OCI-LY1 (cell line): Measurements from ENCODE around the gene OPTC.

Experiments used
- H2AFZ ChIP-seq: fragments of 200-600 bp; sonication (generic), shearing (Covaris generic); 2 replicates; pipeline ENCODE4 v1.6.0; 2014; ENCODE audit warnings: antibody characterized with exemption, mild to moderate bottlenecking, low read length
- H3F3A ChIP-seq: fragments of 200-600 bp; sonication (generic), shearing (Covaris generic); 2 replicates; pipeline ENCODE4 v1.6.0; 2014; ENCODE audit warnings: mild to moderate bottlenecking, antibody characterized with exemption, low read length, moderate library complexity; ENCODE audit not compliant: insufficient read depth
- H3K27ac ChIP-seq: fragments of 200-600 bp; sonication (generic); 2 replicates; pipeline ENCODE4 v1.5.1; 2014; ENCODE audit warnings: low read length, mixed run types, mild to moderate bottlenecking, low read depth; ENCODE audit not compliant: poor library complexity, severe bottlenecking
- H3K27me3 ChIP-seq: fragments of 200-600 bp; sonication (generic); 2 replicates; pipeline ENCODE4 v1.6.0; 2014; ENCODE audit warnings: antibody characterized with exemption, mild to moderate bottlenecking, low read length, moderate library complexity; ENCODE audit not compliant: insufficient read depth
- H3K36me3 ChIP-seq: fragments of 200-600 bp; sonication (generic); 2 replicates; pipeline ENCODE4 v1.6.1; 2014; ENCODE audit warnings: mild to moderate bottlenecking, antibody characterized with exemption, low read length, moderate library complexity, mixed read lengths; ENCODE audit not compliant: insufficient read depth
- H3K4me1 ChIP-seq: fragments of 200-600 bp; sonication (generic); 2 replicates; pipeline ENCODE4 v1.5.1; 2014; ENCODE audit warnings: mild to moderate bottlenecking, low read length, moderate library complexity; ENCODE audit not compliant: insufficient read depth, severe bottlenecking
- H3K4me2 ChIP-seq: fragments of 200-600 bp; sonication (generic), shearing (Covaris generic); 2 replicates; pipeline ENCODE4 v1.6.1; 2014; ENCODE audit warnings: low read length
- H3K4me3 ChIP-seq: fragments of 200-600 bp; sonication (generic); 2 replicates; pipeline ENCODE4 v1.5.1; 2014; ENCODE audit warnings: low read length, low read depth, mild to moderate bottlenecking, mixed read lengths; ENCODE audit not compliant: poor library complexity, severe bottlenecking
- H3K79me2 ChIP-seq: fragments of 200-600 bp; shearing (Covaris generic); 2 replicates; pipeline ENCODE4 v1.6.1; 2016; ENCODE audit warnings: mixed run types, low read length, mixed read lengths; ENCODE audit not compliant: insufficient read depth
- H3K9ac ChIP-seq: fragments of 200-600 bp; sonication (generic), shearing (Covaris generic); 2 replicates; pipeline ENCODE4 v1.6.1; 2014; ENCODE audit warnings: mild to moderate bottlenecking, low read length, mixed read lengths
- H3K9me2 ChIP-seq: fragments of 200-600 bp; sonication (generic), shearing (Covaris generic); 2 replicates; pipeline ENCODE4 v1.6.1; 2014; ENCODE audit warnings: low read depth, mild to moderate bottlenecking, low read length, mixed read lengths
- H3K9me3 ChIP-seq: fragments of 200-600 bp; shearing (Covaris generic); 2 replicates; pipeline ENCODE4 v1.6.1; 2014; ENCODE audit warnings: low read length, mixed read lengths
- H4K20me1 ChIP-seq: fragments of 200-600 bp; sonication (generic), shearing (Covaris generic); 2 replicates; pipeline ENCODE4 v1.6.0; 2016; ENCODE audit warnings: mild to moderate bottlenecking, low read length; ENCODE audit not compliant: insufficient read depth
- EZH2 ChIP-seq: fragments of 200-600 bp; sonication (generic), shearing (Covaris generic); IDR thresholded peaks from 2 replicates; pipeline ENCODE4 v1.8.0; 2017; ENCODE audit warnings: borderline replicate concordance, mixed run types, mild to moderate bottlenecking, antibody characterized with exemption, low read length, moderate library complexity, mixed read lengths
- TF ChIP-seq, protein P1 (sequence below): fragments of 200-600 bp; sonication (generic), shearing (Covaris generic); IDR thresholded peaks from 2 replicates; pipeline ENCODE4 v1.5.1; 2017; ENCODE audit warnings: mild to moderate bottlenecking, antibody characterized with exemption, low read length, moderate library complexity, mixed read lengths

Gene OPTC

DNA sequence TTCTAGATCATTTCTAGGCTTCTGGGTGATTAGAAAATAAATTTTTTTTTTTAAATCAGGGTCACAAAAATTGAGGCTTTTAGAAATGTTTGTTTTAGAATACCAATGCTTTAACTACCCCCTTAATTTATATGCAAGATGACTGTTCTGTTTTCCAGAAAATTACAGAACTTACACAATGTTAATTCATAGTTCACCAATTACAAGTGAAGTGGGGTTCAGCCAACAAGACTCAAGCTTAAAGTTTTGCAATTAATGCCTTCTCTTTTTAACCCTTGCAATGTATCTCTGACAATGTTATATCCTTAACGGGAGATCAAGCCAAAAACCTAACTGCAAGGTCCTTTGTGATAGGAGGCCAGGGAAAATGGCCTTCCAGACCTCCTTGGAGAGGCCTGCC lies 12.8 kb upstream of the OPTC start:
- Histone ChIP-seq H3F3A (peaks cover 8% of the 10 kb centered on the region; the same call in 1 of the 2 replicates), H4K20me1 (no peaks in the 10 kb centered on the region), H3K27me3 (no peaks in the 10 kb centered on the region), H3K4me2 (peak overlapping the region; percentile 66; the same call in 1 of the 2 replicates), H3K4me1 (peaks cover 79% of the 10 kb centered on the region), H3K9me2 (no peaks in the 10 kb centered on the region), H3K27ac (peak overlapping the region; percentile 96), H2AFZ (no peak overlapping the region), H3K36me3 (no peaks in the 10 kb centered on the region), H3K9ac (peak overlapping the region; percentile 47), H3K9me3 (no peaks in the 10 kb centered on the region), H3K79me2 (no peaks in the 10 kb centered on the region), H3K4me3 (no peak overlapping the region)
- TF ChIP-seq, protein P1, sequence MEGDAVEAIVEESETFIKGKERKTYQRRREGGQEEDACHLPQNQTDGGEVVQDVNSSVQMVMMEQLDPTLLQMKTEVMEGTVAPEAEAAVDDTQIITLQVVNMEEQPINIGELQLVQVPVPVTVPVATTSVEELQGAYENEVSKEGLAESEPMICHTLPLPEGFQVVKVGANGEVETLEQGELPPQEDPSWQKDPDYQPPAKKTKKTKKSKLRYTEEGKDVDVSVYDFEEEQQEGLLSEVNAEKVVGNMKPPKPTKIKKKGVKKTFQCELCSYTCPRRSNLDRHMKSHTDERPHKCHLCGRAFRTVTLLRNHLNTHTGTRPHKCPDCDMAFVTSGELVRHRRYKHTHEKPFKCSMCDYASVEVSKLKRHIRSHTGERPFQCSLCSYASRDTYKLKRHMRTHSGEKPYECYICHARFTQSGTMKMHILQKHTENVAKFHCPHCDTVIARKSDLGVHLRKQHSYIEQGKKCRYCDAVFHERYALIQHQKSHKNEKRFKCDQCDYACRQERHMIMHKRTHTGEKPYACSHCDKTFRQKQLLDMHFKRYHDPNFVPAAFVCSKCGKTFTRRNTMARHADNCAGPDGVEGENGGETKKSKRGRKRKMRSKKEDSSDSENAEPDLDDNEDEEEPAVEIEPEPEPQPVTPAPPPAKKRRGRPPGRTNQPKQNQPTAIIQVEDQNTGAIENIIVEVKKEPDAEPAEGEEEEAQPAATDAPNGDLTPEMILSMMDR = no peak
- no peak for TF ChIP-seq EZH2

DNA sequence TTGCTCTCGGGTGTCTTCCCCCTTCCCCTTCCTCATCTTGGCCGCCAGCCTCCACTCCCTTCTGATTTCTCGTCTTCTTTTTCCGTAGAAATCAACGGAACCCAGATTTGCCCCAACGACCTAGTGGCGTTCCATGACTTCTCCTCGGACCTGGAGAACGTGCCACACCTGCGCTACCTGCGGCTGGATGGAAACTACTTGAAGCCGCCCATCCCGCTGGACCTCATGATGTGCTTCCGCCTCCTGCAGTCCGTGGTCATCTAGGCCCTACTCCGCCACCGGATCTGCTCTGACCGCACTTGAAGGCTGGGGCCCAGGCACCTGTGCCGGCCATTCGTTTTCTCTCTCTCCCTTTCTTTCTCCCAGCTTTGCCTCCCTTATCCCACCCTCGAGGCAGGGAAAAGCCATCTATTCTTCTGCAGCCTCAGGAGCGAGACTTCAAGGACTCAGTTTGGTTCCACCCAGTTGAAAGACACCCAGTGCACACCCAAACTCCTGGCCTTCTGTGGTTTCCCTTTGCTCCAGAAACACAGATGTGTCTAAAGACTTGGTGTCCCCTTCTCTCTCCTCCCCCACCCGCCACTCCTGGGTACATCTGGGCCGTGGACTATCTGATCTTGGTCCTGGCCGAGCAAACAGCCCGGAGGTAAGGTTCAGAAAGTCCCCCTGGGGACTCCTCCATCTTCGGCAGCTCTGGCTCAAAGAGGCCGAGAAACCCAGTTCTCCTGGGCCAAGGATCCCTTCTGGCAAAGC lies 7.2 kb upstream of the OPTC start:
- H3K9me2 ChIP-seq = no peaks in the 10 kb centered on the region
- peak overlapping the region; percentile 61 for H3K9ac ChIP-seq
- H3K9me3 ChIP-seq = no peaks in the 10 kb centered on the region
- H4K20me1 ChIP-seq = no peaks in the 10 kb centered on the region
- peak overlapping the region; percentile 78 for H3K27ac ChIP-seq
- H3K79me2 ChIP-seq = no peaks in the 10 kb centered on the region
- no peak for TF ChIP-seq EZH2
- TF ChIP-seq, protein P1 = no peak
- no peaks in the 10 kb centered on the region for H3K27me3 ChIP-seq
- no peaks in the 10 kb centered on the region for H3F3A ChIP-seq
- H3K36me3 ChIP-seq = no peaks in the 10 kb centered on the region; the same call in 1 of the 2 replicates
- H3K4me3 ChIP-seq = peak overlapping the region; percentile 53
- H2AFZ ChIP-seq = no peak overlapping the region
- H3K4me1 ChIP-seq = peaks cover 55% of the 10 kb centered on the region
- peak overlapping the region; percentile 69 for H3K4me2 ChIP-seq

DNA sequence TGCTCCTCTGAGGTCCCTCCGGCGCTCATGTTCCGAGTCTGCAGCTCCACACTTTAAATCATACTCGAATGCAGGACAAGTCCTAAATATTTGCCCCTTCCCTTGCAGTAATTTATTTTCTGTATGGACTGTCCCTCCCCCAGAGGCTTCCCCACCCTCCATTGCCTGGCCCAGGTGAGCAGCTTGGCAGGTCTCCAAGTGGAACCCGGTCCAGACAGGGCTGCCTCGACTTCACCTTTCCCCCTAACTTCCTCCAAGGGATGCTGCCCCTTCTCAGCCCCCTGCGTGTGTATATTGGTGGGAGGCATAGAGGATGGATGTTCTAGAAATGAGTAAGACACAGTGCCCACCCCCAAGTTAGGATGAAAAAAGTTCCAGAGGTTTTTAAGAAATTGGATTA lies 5.4 kb upstream of the OPTC start:
- Histone ChIP-seq H3K4me3 (no peak overlapping the region), H3K79me2 (no peaks in the 10 kb centered on the region), H3F3A (no peaks in the 10 kb centered on the region), H3K27ac (no peak overlapping the region), H3K4me1 (peaks cover 44% of the 10 kb centered on the region), H2AFZ (no peak overlapping the region), H3K27me3 (peaks cover under 1% of the 10 kb centered on the region; the same call in 1 of the 2 replicates), H3K36me3 (no peaks in the 10 kb centered on the region; the same call in 1 of the 2 replicates), H4K20me1 (no peaks in the 10 kb centered on the region), H3K9me2 (no peaks in the 10 kb centered on the region), H3K9ac (no peak overlapping the region), H3K9me3 (no peaks in the 10 kb centered on the region), H3K4me2 (no peak overlapping the region)
- no peak for TF ChIP-seq EZH2
- TF ChIP-seq, protein P1 = no peak
